GM23338 (cell line): ENCODE measurements around the gene GPATCH8.

ENCODE experiments used
- POLR2AphosphoS5 ChIP-seq: IDR thresholded peaks from 2 replicates; pipeline ENCODE4 v1.6.1; 2016; ENCODE audit warnings: antibody characterized with exemption, low read depth
- TF ChIP-seq, protein P1 (sequence below), 2 experiments: fragments of 200-600 bp in 1 of 2; sonication (generic) in 1 of 2; conservative IDR thresholded peaks; 2 replicates each; pipeline versions ENCODE4 v1.5.1 to v1.6.1; 2016 to 2017; ENCODE audit warnings: antibody characterized with exemption in 2 of 2, low read depth in 2 of 2, mild to moderate bottlenecking in 2 of 2, moderate library complexity in 1 of 2

DNA sequence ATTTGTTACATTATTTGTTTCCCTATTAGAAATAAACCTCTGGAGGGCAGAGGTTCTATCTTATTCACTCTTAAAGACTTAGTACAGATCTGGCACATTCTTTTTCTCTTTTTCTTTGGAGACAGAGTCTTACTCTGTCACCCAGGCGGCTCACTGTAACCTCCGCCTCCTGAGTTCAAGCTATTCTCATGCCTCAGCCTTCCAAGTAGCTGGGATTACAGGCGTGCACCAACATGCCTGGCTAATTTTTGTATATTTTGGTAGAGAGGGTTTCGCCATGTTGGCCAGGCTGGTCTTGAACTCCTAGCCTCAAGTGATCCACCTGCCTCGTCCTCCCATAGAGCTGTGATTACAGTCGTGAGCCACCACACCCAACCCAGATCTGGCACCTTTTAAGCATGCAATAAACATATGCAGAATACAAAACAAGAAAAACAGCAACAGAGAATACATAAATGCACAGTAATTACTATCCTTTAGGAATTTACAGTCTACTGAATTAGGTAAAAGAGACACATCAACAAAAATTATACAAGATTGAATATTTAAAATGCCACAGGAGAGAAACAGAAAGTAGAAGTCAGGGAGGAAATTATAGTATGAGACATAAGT, 52.1 kb downstream of the GPATCH8 start:
- TF ChIP-seq POLR2AphosphoS5: no peak
- TF ChIP-seq, protein P1, sequence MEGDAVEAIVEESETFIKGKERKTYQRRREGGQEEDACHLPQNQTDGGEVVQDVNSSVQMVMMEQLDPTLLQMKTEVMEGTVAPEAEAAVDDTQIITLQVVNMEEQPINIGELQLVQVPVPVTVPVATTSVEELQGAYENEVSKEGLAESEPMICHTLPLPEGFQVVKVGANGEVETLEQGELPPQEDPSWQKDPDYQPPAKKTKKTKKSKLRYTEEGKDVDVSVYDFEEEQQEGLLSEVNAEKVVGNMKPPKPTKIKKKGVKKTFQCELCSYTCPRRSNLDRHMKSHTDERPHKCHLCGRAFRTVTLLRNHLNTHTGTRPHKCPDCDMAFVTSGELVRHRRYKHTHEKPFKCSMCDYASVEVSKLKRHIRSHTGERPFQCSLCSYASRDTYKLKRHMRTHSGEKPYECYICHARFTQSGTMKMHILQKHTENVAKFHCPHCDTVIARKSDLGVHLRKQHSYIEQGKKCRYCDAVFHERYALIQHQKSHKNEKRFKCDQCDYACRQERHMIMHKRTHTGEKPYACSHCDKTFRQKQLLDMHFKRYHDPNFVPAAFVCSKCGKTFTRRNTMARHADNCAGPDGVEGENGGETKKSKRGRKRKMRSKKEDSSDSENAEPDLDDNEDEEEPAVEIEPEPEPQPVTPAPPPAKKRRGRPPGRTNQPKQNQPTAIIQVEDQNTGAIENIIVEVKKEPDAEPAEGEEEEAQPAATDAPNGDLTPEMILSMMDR (conservative IDR thresholded peaks at IDR 0.05; ENCODE audit: low read depth in 2 of 2): no peak
